B cell (primary cell): Measurements from ENCODE around the gene LDB3.

Source experiments
- EZH2 ChIP-seq: IDR thresholded peaks from 2 replicates; pipeline ENCODE4 v1.6.1; 2012; ENCODE audit warnings: borderline replicate concordance, low read depth, mild to moderate bottlenecking, moderate library complexity, low read length; ENCODE audit not compliant: insufficient read depth, poor library complexity, severe bottlenecking
- TF ChIP-seq, protein P1 (sequence below): fragments of 200-600 bp; IDR thresholded peaks from one replicate; pipeline ENCODE4 v1.8.0; 2022; ENCODE audit warnings: antibody characterized with exemption, mild to moderate bottlenecking

DNA sequence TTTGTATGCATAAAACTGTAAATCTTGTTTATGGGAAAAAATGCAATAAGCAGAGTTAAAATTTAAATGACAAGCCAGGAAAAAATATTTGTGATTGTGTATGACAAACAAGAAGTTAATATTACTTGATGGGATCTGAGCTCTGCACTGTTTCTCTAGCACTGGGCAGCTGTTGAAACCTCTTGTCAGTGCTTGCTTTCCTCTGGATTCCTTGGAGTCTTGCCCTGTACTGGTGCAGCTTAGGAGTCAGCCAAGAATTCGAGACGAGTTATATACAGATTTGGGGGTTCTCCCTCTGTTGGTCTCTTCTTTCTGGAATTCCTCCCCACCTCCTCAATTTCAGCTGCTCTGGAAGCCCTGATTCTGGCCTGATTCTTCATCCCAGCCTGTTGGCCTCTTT is 38.2 kb upstream of the LDB3 start:
- no peak for TF ChIP-seq EZH2
- TF ChIP-seq, protein P1, sequence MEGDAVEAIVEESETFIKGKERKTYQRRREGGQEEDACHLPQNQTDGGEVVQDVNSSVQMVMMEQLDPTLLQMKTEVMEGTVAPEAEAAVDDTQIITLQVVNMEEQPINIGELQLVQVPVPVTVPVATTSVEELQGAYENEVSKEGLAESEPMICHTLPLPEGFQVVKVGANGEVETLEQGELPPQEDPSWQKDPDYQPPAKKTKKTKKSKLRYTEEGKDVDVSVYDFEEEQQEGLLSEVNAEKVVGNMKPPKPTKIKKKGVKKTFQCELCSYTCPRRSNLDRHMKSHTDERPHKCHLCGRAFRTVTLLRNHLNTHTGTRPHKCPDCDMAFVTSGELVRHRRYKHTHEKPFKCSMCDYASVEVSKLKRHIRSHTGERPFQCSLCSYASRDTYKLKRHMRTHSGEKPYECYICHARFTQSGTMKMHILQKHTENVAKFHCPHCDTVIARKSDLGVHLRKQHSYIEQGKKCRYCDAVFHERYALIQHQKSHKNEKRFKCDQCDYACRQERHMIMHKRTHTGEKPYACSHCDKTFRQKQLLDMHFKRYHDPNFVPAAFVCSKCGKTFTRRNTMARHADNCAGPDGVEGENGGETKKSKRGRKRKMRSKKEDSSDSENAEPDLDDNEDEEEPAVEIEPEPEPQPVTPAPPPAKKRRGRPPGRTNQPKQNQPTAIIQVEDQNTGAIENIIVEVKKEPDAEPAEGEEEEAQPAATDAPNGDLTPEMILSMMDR: no peak
